HG03520 (cell line): Measurements from ENCODE around the gene ATRNL1.

Experiments
- ATAC-seq: cut with Tn5 transposase; IDR thresholded peaks from one replicate; pipeline ENCODE4 v1.9.1; 2021; ENCODE audit warnings: mild to moderate bottlenecking, moderate library complexity; ENCODE audit not compliant: unreplicated experiment

ATRNL1 gene

DNA sequence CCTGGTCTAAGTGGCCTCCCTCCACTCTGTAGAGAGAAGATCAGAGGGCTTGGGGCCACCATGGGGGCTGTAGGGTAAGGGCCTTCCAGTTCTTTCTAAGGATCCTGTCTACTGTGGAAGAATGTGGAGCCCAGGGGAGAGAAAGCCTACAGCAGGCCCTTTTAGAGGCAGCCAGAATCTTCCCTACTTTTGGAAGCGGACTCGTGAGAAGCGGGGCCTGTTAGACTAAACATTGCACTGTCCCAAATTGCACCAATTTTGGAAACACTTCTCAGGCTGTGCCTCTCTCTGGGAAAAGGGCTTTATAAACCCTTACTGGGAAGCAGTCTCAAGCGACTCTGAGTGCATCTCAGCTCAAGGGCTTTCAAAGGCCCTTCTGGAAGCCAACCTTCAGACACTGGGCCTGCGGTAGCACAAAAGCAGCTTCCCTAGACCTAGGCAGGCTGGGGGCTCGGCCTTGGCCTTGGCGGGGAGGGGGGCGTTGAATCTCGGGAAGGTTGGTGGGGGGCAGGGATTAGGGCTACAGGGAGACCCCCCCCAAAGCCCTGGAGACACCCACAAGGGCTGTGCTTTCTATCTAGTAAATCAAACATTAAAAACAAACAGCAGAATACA, 881.8 kb downstream of the ATRNL1 start:
- ATAC-seq, result no peak

DNA sequence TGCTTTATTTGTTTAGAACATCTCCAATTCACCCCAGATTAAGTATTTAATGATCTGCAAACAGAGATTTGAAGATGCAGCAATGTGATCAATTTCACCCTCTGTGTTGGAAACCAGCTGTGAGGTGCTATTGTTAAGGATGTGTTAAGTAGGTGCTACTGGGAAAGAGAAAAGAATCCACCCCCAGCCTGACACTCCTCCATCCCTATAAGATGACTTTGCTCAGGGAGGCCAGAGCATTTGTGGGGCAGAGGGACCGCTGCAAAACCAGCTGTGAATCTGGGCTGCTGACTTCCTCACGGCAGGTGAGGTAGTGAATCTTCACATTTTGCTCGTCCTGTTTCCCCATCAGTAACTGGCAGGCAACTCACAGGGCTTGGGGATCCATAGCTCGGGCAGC, 882.3 kb downstream of the ATRNL1 start:
- no peak for ATAC-seq

DNA sequence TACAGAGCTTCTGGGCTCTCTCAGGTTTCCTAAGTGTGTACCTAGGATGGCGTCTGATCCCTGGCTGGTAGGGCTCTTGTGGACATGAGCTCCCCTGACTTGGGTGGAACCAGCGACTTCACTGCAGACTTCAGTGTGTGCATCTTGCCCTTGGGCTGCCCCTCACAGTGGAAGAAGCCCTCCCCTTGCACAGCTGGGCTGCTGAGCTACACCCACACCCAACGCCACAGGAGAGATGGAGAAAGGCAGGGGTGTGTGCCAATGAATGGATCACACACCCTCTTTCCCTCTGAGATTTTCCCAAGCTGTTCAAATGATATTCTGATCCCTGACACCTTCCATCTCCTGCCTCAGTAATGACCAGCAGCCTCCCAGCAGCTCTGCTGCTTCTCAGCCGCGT, 883.2 kb downstream of the ATRNL1 start:
- ATAC-seq, result no peak

- no peak for ATAC-seq
These were observed 884.7 kb downstream of the ATRNL1 start for GRCh38 chr10:115977855-115978254.

- no peak for ATAC-seq
These were observed 886.4 kb downstream of the ATRNL1 start for GRCh38 chr10:115979576-115979975.

GRCh38 chr10:115980470-115980869, 887.3 kb downstream of the ATRNL1 start:
- ATAC-seq, result no peak

- ATAC-seq, result no peak
These were observed 887.9 kb downstream of the ATRNL1 start for GRCh38 chr10:115981081-115981480.

- ATAC-seq, result no peak
These were observed 888.9 kb downstream of the ATRNL1 start for GRCh38 chr10:115982076-115982475.

DNA sequence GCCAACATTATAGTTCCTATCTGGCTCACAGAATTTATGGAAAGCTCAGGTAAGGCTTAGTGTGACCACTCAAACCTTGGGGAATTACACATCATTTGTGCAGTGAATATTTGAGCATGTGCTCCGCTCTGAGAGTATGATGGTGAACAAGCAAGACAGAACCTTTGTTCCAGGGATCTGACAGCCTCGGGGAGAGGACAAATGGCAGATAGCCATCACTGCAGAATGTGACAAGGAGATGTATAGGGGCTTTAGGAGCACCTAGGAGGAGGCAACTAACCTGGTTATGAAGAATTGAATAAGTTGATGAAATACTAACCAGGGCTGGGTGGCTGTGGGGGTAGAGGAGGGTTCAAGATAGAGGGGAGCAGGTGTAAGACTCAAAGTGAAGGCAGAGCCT, 889.4 kb downstream of the ATRNL1 start:
- ATAC-seq, result no peak

- no peak for ATAC-seq
These were observed 892.6 kb downstream of the ATRNL1 start for GRCh38 chr10:115985786-115986185.

DNA sequence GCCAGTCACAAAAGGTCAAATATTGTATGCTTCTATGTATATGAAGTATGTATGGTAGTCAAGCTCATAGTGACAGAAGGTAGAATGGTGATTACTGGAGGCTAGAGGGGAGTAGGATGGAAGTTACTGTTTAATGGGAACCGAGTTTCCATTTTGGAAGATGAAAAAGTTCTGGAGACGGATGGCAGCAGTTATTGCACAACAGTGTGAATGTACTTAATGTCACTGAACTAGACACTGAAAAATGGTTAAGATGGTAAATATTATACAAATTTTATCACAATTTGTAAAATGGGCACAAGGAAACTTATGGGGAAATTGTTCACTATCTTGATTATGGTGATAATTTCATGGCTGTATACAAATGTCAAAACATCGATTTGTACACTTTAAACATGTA, 895.2 kb downstream of the ATRNL1 start:
- no peak for ATAC-seq

DNA sequence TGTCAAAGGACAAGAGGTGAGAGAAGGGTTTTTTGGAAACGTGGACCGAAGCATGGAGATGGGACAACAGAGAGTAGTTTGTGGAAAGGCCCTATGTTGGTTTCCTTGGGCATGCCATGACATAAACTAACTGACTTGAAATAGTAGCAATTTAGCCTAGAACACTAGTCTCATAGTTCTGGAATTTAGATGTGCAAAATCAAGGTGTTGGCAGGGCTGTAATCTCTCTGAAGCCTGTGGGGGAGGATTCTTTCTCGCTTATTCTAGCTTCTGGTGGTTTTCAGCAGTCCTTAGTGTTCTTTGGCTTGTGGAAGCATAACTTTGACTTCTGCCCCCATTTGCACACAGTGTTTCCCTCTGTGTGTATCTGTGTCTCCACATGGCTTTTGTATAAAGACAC, 896.5 kb downstream of the ATRNL1 start:
- no peak for ATAC-seq

DNA sequence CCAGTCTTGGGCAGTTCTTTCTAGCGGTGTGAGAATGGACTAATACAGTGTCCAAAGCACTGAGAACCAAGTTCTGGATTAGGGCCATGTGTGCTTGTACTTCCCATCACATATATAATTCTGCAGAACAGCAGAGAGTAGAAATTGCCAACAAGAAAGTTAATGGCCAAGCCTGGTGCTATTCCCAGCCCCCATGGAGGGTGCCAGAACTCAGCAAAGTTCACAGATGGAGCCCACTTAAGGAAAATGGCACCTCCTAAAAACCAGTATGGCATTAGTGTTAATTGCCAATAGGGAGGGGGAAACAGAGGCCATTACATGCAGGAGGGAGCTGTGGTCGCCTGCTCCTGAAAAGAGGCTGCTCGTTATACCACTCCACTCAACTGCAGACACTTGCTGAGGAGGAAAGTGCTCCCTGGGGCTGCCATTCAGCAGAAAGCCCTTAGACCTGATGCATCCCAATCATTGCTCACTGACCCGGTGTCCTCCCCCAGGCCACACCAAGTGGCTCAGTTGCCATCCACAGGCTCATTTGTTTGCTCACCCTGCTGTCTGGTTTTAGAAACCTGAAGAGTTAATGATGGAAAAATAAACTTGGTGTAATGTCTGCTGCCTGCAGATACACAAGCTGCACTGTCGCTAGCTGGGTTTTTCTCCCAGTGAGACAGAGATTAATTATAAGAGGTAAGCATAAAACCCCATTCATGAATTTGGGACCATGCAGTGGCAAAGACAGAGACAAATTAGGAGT, 899.2 kb downstream of the ATRNL1 start:
- ATAC-seq, result no peak

DNA sequence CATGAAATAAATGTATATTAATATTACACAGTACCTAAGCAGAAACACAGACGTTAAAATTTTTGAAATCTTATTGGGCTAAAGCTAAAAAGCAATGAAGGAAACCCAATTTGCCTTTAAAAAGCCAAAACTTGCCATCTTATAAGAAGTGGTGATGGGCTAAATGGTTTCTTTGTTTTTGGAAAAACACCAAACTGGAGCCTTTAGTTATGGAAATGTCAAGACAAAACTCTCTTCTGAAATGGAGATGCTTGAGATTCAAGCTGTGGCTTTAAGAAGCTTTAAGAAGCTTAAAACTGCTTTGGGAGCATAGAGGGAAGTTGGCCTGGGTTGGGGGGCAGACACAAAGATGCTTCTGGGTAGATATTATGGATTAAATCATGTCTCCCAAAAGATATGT, 902.9 kb downstream of the ATRNL1 start:
- ATAC-seq, result no peak

DNA sequence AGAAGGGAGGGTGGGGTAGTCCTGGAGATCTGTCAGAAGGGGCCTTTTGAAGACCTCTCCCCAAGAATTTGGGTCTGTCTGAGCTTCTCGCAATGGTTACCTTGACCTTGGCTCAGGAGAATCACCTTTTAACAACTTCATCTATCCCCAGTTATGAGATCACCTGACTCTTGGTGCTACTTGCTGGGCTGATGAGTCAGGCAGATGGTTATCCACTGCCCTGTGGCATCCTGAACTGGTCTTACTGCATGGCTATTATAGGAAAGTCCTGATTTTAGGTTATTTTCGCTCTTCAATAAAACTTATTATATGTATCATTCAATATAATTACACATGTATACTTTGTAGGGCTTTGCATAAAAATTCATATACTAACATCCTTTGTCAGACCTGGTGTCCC, 905.1 kb downstream of the ATRNL1 start:
- no peak for ATAC-seq
